IMR-90 (cell line): Measurements from ENCODE around the gene SLC5A1. TPM values are rescaled to one million over a fixed set of nuclear protein-coding genes. Genes with fewer than 3 reads are reported as not detected.
A peak's percentile ranks its signal among the peaks of the same experiment; 100 is the strongest.

ENCODE experiments used
- ATAC-seq: fragments of 200-7000 bp; cut with Tn5 transposase; 2 replicates; pipeline ENCODE4 v1.9.1; 2020; ENCODE audit warnings: low read depth, mild to moderate bottlenecking, moderate library complexity
- BruUV-seq: library from RNA; stranded (reverse); fragments of 400-500 nt; replicated peaks from 2 replicates; lab custom pipeline; 2021; lab: Mats Ljungman, UMichigan
- CTCF ChIA-PET: fragments of 300-600 bp; formaldehyde crosslinking; extraction: SDS; loops from one replicate; lab custom pipeline; 2021; ENCODE audit warnings: antibody characterized with exemption; lab: Yijun Ruan, JAX
- POLR2A ChIA-PET: fragments of 300-600 bp; sonication (Branson Sonifier 250); formaldehyde crosslinking; loops from one replicate; lab custom pipeline; 2022; ENCODE audit warnings: antibody characterized with exemption; ENCODE audit not compliant: unreplicated experiment; lab: Charles Lee
- DNase-seq: peaks from one replicate; pipeline ENCODE4 v3.0.0; 2013
- H2AFZ ChIP-seq: replicated peaks from 2 replicates; pipeline ENCODE3; 2013; ENCODE audit warnings: low read length, mild to moderate bottlenecking; ENCODE audit not compliant: poor library complexity
- H2AK5ac ChIP-seq: 2 replicates; pipeline ENCODE4 v1.6.1; 2013; ENCODE audit warnings: low read depth, low read length, inconsistent platforms
- H2AK9ac ChIP-seq: replicated peaks from 2 replicates; pipeline ENCODE3; 2013; ENCODE audit warnings: mild to moderate bottlenecking, low read depth, low read length, moderate library complexity; ENCODE audit not compliant: poor library complexity
- H2BK120ac ChIP-seq: 2 replicates; pipeline ENCODE4 v1.6.1; 2013; ENCODE audit warnings: low read depth, low read length, inconsistent platforms
- H2BK15ac ChIP-seq: 3 replicates; pipeline ENCODE4 v1.6.1; 2013; ENCODE audit warnings: low read depth, low read length, inconsistent platforms
- H2BK20ac ChIP-seq: 2 replicates; pipeline ENCODE4 v1.6.1; 2013; ENCODE audit warnings: low read depth, mild to moderate bottlenecking, inconsistent platforms, low read length, moderate library complexity
- H2BK5ac ChIP-seq: 2 replicates; pipeline ENCODE4 v1.6.1; 2013; ENCODE audit warnings: mild to moderate bottlenecking, low read depth, low read length, inconsistent platforms; ENCODE audit not compliant: poor library complexity, severe bottlenecking
- H3K14ac ChIP-seq: replicated peaks from 2 replicates; pipeline ENCODE4 v1.6.1; 2013; ENCODE audit warnings: low read depth, low read length, inconsistent platforms
- H3K18ac ChIP-seq: 2 replicates; pipeline ENCODE4 v1.6.1; 2013; ENCODE audit warnings: low read depth, low read length, control low read depth
- H3K23ac ChIP-seq: 2 replicates; pipeline ENCODE4 v1.6.1; 2013; ENCODE audit warnings: low read depth, low read length, inconsistent platforms
- H3K27ac ChIP-seq: 2 replicates; pipeline ENCODE4 v1.5.1; 2013; ENCODE audit warnings: mild to moderate bottlenecking, control low read depth, low read length; ENCODE audit not compliant: insufficient read depth
- H3K27me3 ChIP-seq: 2 replicates; pipeline ENCODE4 v1.6.1; 2013; ENCODE audit warnings: low read length; ENCODE audit not compliant: control insufficient read depth, insufficient read depth
- H3K36me3 ChIP-seq: 2 replicates; pipeline ENCODE4 v1.6.1; 2013; ENCODE audit warnings: low read length, mixed read lengths; ENCODE audit not compliant: control insufficient read depth, insufficient read depth
- H3K4ac ChIP-seq: 2 replicates; pipeline ENCODE4 v1.6.1; 2013; ENCODE audit warnings: low read depth, low read length, inconsistent platforms
- H3K4me1 ChIP-seq: 2 replicates; pipeline ENCODE4 v1.6.1; 2013; ENCODE audit warnings: low read length, mixed read lengths; ENCODE audit not compliant: control insufficient read depth, insufficient read depth
- H3K4me2 ChIP-seq: 2 replicates; pipeline ENCODE4 v1.6.1; 2013; ENCODE audit warnings: low read depth, mild to moderate bottlenecking, control low read depth, low read length, moderate library complexity
- H3K4me3 ChIP-seq: 2 replicates; pipeline ENCODE4 v1.5.1; 2013; ENCODE audit warnings: low read depth, mild to moderate bottlenecking, control low read depth, low read length, moderate library complexity; ENCODE audit not compliant: insufficient read depth
- H3K56ac ChIP-seq: 2 replicates; pipeline ENCODE4 v1.6.1; 2013; ENCODE audit warnings: low read length, inconsistent platforms; ENCODE audit not compliant: insufficient read depth; ENCODE audit errors: extremely low read depth
- H3K79me1 ChIP-seq, 2 experiments: 2 replicates each; pipeline ENCODE4 v1.6.1; 2013; ENCODE audit warnings: low read length in 2 of 2, inconsistent platforms in 1 of 2, low read depth in 1 of 2
- H3K9ac ChIP-seq: 2 replicates; pipeline ENCODE4 v1.6.1; 2013; ENCODE audit warnings: low read depth, low read length, control low read depth
- H3K9me1 ChIP-seq: 2 replicates; pipeline ENCODE4 v1.6.1; 2013; ENCODE audit warnings: low read length, inconsistent platforms; ENCODE audit not compliant: insufficient read depth
- H3K9me3 ChIP-seq: 2 replicates; pipeline ENCODE4 v1.6.1; 2013; ENCODE audit warnings: low read length; ENCODE audit not compliant: control insufficient read depth, insufficient read depth
- H4K20me1 ChIP-seq: 2 replicates; pipeline ENCODE4 v1.6.1; 2013; ENCODE audit warnings: low read length, inconsistent platforms; ENCODE audit not compliant: insufficient read depth
- H4K5ac ChIP-seq: 2 replicates; pipeline ENCODE4 v1.6.1; 2013; ENCODE audit warnings: mild to moderate bottlenecking, low read depth, low read length, control low read depth
- H4K8ac ChIP-seq, 2 experiments: 2 replicates each; pipeline ENCODE4 v1.6.1; 2013; ENCODE audit warnings: low read depth in 2 of 2, low read length in 2 of 2, control low read depth in 1 of 2, inconsistent platforms in 1 of 2
- H4K91ac ChIP-seq: 2 replicates; pipeline ENCODE4 v1.6.1; 2013; ENCODE audit warnings: low read depth, low read length, inconsistent platforms; ENCODE audit not compliant: insufficient read depth
- BHLHE40 ChIP-seq: fragments of 150-350 bp; IDR thresholded peaks from 2 replicates; pipeline ENCODE4 v1.6.1; 2016; ENCODE audit warnings: mild to moderate bottlenecking, low read depth, low read length
- CEBPB ChIP-seq: IDR thresholded peaks from 2 replicates; pipeline ENCODE4 v1.6.1; 2012; ENCODE audit warnings: low read depth, low read length, improper control_type of control experiment
- CTCF ChIP-seq: conservative IDR thresholded peaks from 2 replicates; pipeline ENCODE4 v1.5.1; 2012; ENCODE audit warnings: mild to moderate bottlenecking, low read depth, low read length, improper control_type of control experiment
- ELK1 ChIP-seq: fragments of 150-350 bp; IDR thresholded peaks from 2 replicates; pipeline ENCODE4 v1.6.1; 2016; ENCODE audit warnings: low read depth, mild to moderate bottlenecking, low read length, moderate library complexity, borderline replicate concordance
- FOS ChIP-seq: fragments of 150-350 bp; IDR thresholded peaks from 2 replicates; pipeline ENCODE4 v1.6.1; 2016; ENCODE audit warnings: low read depth, low read length
- MAFK ChIP-seq: IDR thresholded peaks from 2 replicates; pipeline ENCODE4 v1.6.1; 2012; ENCODE audit warnings: low read depth, low read length, improper control_type of control experiment
- MAZ ChIP-seq: IDR thresholded peaks from 2 replicates; pipeline ENCODE4 v1.6.1; 2012; ENCODE audit warnings: low read depth, mild to moderate bottlenecking, low read length, improper control_type of control experiment, moderate library complexity, borderline replicate concordance
- MXI1 ChIP-seq: IDR thresholded peaks from 2 replicates; pipeline ENCODE4 v1.6.1; 2012; ENCODE audit warnings: low read depth, mild to moderate bottlenecking, low read length, moderate library complexity, borderline replicate concordance
- RAD21 ChIP-seq: IDR thresholded peaks from 2 replicates; pipeline ENCODE4 v1.6.1; 2012; ENCODE audit warnings: low read length, improper control_type of control experiment
- RCOR1 ChIP-seq: IDR thresholded peaks from 2 replicates; pipeline ENCODE4 v1.6.1; 2012; ENCODE audit warnings: mild to moderate bottlenecking, low read length, improper control_type of control experiment; ENCODE audit not compliant: insufficient replicate concordance
- RFX5 ChIP-seq: IDR thresholded peaks from 2 replicates; pipeline ENCODE4 v1.8.0; 2012; ENCODE audit warnings: low read depth, mild to moderate bottlenecking, low read length, moderate library complexity
- SMC3 ChIP-seq: fragments of 150-350 bp; IDR thresholded peaks from 2 replicates; pipeline ENCODE4 v1.6.1; 2016; ENCODE audit warnings: low read depth, mild to moderate bottlenecking, antibody characterized with exemption, low read length, moderate library complexity
- USF2 ChIP-seq: fragments of 150-350 bp; IDR thresholded peaks from 2 replicates; pipeline ENCODE4 v1.6.1; 2017; ENCODE audit warnings: mild to moderate bottlenecking, antibody characterized with exemption, low read length, low read depth
- WGBS, 2 experiments: methylation state at CpG; one replicate each; pipeline versions ENCODE4 v1.1.5 to v1.1.7; 2013; ENCODE audit warnings: missing lambda C conversion rate in 2 of 2; ENCODE audit not compliant: insufficient read length in 1 of 2; ENCODE audit errors: extremely low coverage in 2 of 2; 5-methylcytosine and 5-hydroxymethylcytosine counted together
- dilution Hi-C: fragments of 300-500 bp; cut with HindIII; formaldehyde crosslinking; loops from one replicate; pipeline ENCODE4 v1.14.3; 2018; ENCODE audit warnings: low sequenced_read_pairs; ENCODE audit not compliant: unreplicated experiment
- in situ Hi-C: fragments of 300-500 bp; cut with MboI; formaldehyde crosslinking; loops from 3 replicates; pipeline ENCODE4 v1.14.3; 2019; ENCODE audit warnings: low sequenced_read_pairs, inconsistent platforms, mixed read lengths
- intact Hi-C: fragments of 100-400 bp; cut with micrococcal nuclease; formaldehyde crosslinking; loops from 2 replicates; pipeline ENCODE4 v1.10.0; 2022
- polyA plus RNA-seq, 3 experiments: library from polyadenylated mRNA; depleted of rRNA; stranded (reverse); fragments of >200 nt; gene quantifications; 2 replicates each; pipeline ENCODE4 v1.2.3, GENCODE V29; 2012; ENCODE audit warnings: low replicate concordance in 1 of 3
- total RNA-seq: library from RNA; depleted of rRNA; stranded (reverse); fragments of >200 nt; gene quantifications from 2 replicates; pipeline ENCODE4 v1.2.3, GENCODE V29; 2012

The SLC5A1 gene
- total and polyA plus RNA-seq, 2 of the 4 experiments (the other 2 are of a cell fraction) = not detected

- Histone ChIP-seq H3K4me1 (no peaks in the 10 kb centered on the region), H3K56ac (no peak overlapping the region), H3K14ac (no peak overlapping the region), H3K36me3 (no peaks in the 10 kb centered on the region), H3K79me1 (no peaks in the 10 kb centered on the region), H3K9ac (no peak overlapping the region), H2AK5ac (no peak overlapping the region), H3K4ac (no peak overlapping the region), H3K27me3 (peaks cover 10% of the 10 kb centered on the region; the same call in 1 of the 2 replicates), H3K4me2 (no peak overlapping the region), H4K91ac (no peak overlapping the region), H3K18ac (no peak overlapping the region), H3K23ac (no peak overlapping the region), H3K9me1 (no peaks in the 10 kb centered on the region), H2AFZ (peak overlapping the region; percentile 32), H3K4me3 (no peak overlapping the region), H2AK9ac (no peak overlapping the region), H2BK120ac (no peak overlapping the region), H2BK5ac (no peak overlapping the region), H4K20me1 (no peaks in the 10 kb centered on the region), H3K9me3 (no peaks in the 10 kb centered on the region), H4K5ac (no peak overlapping the region), H3K27ac (no peak overlapping the region), H2BK20ac (no peak overlapping the region), H4K8ac (no peak overlapping the region), H2BK15ac (no peak overlapping the region)
- POLR2A ChIA-PET = no interaction called here
- no TSS peak for BruUV-seq
- intact Hi-C loops = loop anchor here (5.0 kb wide), 1 partner anchor 415 kb away; no protein-coding TSS in a partner anchor
- no peak for ATAC-seq
- WGBS, 2 experiments = 0% methylated on average over 1 of the region's 1 CpG; no CpG with 5 or more reads in 1 of the 2 experiments
- TF ChIP-seq RFX5 (no peak), FOS (no peak), USF2 (no peak), CTCF (no peak), MAZ (no peak), BHLHE40 (no peak), MXI1 (no peak), RCOR1 (no peak), MAFK (no peak), ELK1 (no peak), CEBPB (no peak), RAD21 (no peak), SMC3 (no peak)
- no peak for DNase-seq
- CTCF ChIA-PET = no interaction called here
- in situ Hi-C loops = loop anchor here (5.0 to 25.0 kb wide), 2 partner anchors 105 to 395 kb away; no protein-coding TSS in a partner anchor
- dilution Hi-C loops = no loop called here
Measured at GRCh38 chr22:32082331-32082730, 39.3 kb downstream of the SLC5A1 start.
